Activated naive CD4-positive, alpha-beta T cell treated with anti-CD3 and anti-CD28 coated beads, Interleukin-2, amount 10 ng/mL, durations not matched to agents 7 days and 5 days (primary cell): ENCODE results near the gene BBX.

Experiments
- CTCF ChIA-PET: fragments of 350-600 bp; sonication (Branson Sonifier 250); formaldehyde crosslinking; loops from one replicate; lab custom pipeline; 2021; ENCODE audit warnings: antibody characterized with exemption; lab: Charles Lee
- DNase-seq: peaks from one replicate; pipeline ENCODE4 v3.0.0-alpha.2; 2020
- H3K27ac Mint-ChIP-seq: one replicate; pipeline ENCODE4 v1.8.0; 2021; ENCODE audit warnings: mild to moderate bottlenecking, moderate library complexity, mixed read lengths
- H3K27me3 Mint-ChIP-seq: one replicate; pipeline ENCODE4 v1.8.0; 2021; ENCODE audit warnings: mild to moderate bottlenecking, mixed read lengths
- H3K36me3 Mint-ChIP-seq: one replicate; pipeline ENCODE4 v1.8.0; 2021; ENCODE audit warnings: mixed read lengths
- H3K4me1 Mint-ChIP-seq: one replicate; pipeline ENCODE4 v1.8.0; 2021; ENCODE audit warnings: mixed read lengths
- H3K4me3 Mint-ChIP-seq: one replicate; pipeline ENCODE4 v1.8.0; 2021; ENCODE audit warnings: mild to moderate bottlenecking, moderate library complexity, mixed read lengths
- H3K9me3 Mint-ChIP-seq: one replicate; pipeline ENCODE4 v1.8.0; 2021; ENCODE audit warnings: mixed read lengths

BBX gene

GRCh38 chr3:107699682-107700081 is 176.9 kb downstream of the BBX start:
- Mint-ChIP-seq H3K36me3 (no peaks in the 10 kb centered on the region), H3K27me3 (no peaks in the 10 kb centered on the region), H3K4me3 (no peak overlapping the region), H3K4me1 (peaks cover 3% of the 10 kb centered on the region), H3K9me3 (no peaks in the 10 kb centered on the region), H3K27ac (no peak overlapping the region)
- DNase-seq = no peak
- CTCF ChIA-PET = interaction anchor here (1.2 kb wide), 1 partner anchor 9 kb away, joined by 3 read pairs; no protein-coding TSS in a partner anchor

DNA sequence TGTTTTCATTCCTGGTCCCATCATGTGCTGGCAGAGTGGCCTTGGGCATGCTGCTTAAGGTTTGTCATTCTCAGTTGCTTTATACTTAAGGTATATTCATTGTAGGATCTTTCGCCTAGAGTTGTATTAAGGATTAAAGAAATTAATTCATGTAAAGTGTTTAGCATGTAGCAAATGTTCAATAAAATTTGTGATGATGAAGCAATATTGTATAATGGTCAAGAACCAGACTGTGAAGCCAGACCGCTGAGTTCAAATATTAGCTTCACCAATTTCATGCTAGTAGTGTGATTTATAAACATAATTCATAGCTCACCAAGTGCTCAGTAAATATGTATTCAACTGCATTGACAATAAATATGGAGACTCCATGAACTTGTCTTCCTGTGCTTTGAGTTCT is 178.5 kb downstream of the BBX start:
- Mint-ChIP-seq H3K27ac (no peak overlapping the region), H3K9me3 (no peaks in the 10 kb centered on the region), H3K4me3 (no peak overlapping the region), H3K36me3 (no peaks in the 10 kb centered on the region), H3K4me1 (peaks cover 3% of the 10 kb centered on the region), H3K27me3 (no peaks in the 10 kb centered on the region)
- no peak for DNase-seq
- CTCF ChIA-PET = interaction anchor here (0.6 to 1.3 kb wide), 2 partner anchors 24 to 175 kb away, joined by 3 read pairs; no protein-coding TSS in a partner anchor

DNA sequence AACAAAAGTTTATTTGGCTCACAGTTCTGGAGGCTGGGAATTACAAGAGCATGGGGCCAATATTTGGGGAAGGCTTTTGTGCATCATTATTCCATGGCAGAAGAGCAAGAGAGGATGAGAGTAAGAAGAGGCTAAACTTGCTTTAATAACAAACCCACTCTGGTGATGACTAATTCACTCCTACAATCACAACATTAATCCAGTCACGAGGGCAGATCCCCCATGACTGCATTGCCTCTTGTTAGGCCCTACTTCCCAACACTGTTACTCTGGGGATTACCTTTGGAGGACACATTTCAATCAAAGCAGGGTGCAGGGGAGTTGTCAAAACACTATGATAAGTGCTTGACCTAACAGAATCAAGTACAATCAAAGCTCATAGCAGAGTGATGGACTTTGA is 181.7 kb downstream of the BBX start:
- Mint-ChIP-seq H3K27me3 (no peaks in the 10 kb centered on the region), H3K4me3 (no peak overlapping the region), H3K9me3 (no peaks in the 10 kb centered on the region), H3K36me3 (no peaks in the 10 kb centered on the region), H3K27ac (no peak overlapping the region), H3K4me1 (no peaks in the 10 kb centered on the region)
- no peak for DNase-seq
- CTCF ChIA-PET = no interaction called here

DNA sequence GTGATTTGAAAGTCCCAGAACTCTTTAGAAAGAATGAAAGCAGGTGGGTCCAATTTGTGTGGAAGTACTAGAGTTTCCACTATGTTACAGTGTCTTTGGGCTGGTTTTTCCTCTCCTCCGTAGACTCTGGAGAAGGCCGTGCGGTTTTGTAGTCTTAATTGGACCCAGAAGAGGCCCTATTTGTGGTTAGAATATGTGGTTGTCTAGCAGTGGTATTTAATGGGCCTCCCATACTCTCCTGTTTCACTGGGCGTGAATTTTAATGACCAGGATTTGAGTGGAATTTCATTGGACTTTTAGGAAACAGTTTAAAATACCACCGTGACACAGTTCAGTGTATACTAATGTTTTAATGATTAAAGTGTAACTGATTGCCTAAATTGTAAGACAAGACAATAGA is 182.3 kb downstream of the BBX start:
- Mint-ChIP-seq H3K27me3 (no peaks in the 10 kb centered on the region), H3K4me1 (no peaks in the 10 kb centered on the region), H3K27ac (no peak overlapping the region), H3K4me3 (no peak overlapping the region), H3K9me3 (no peaks in the 10 kb centered on the region), H3K36me3 (no peaks in the 10 kb centered on the region)
- CTCF ChIA-PET = interaction anchor here (1.0 kb wide), 1 partner anchor 24 kb away, joined by 3 read pairs; no protein-coding TSS in a partner anchor
- no peak for DNase-seq

DNA sequence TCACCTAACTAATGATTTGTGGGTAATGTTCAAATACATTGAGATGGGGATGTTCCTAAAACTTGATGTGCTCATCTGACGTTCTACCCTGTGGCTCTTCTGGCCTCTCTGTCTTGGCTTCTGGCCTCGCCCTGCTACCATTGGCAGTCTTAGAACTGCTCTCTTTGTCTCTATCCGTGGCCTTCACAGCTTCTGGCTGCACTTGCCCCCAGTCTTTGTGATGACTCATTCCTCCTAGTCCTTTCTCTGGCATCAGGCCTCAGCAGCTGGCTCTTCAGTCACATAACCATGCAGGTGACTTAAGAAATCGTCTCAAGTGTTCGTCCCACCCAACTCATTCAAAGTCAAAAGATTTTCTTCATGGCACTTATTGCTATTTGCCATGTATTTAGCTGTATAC is 188.1 kb downstream of the BBX start:
- CTCF ChIA-PET = interaction anchor here (0.8 to 1.6 kb wide), 2 partner anchors 8 to 20 kb away, joined by 4 read pairs; no protein-coding TSS in a partner anchor
- no peak overlapping the region for H3K27ac Mint-ChIP-seq
- no peak for DNase-seq
- H3K36me3 Mint-ChIP-seq = peaks cover 8% of the 10 kb centered on the region
- H3K4me1 Mint-ChIP-seq = no peaks in the 10 kb centered on the region
- H3K9me3 Mint-ChIP-seq = no peaks in the 10 kb centered on the region
- no peak overlapping the region for H3K4me3 Mint-ChIP-seq
- no peaks in the 10 kb centered on the region for H3K27me3 Mint-ChIP-seq

GRCh38 chr3:107716734-107717133 is 194.0 kb downstream of the BBX start:
- CTCF ChIA-PET = interaction anchor here (1.5 kb wide), 1 partner anchor 26 kb away, joined by 5 read pairs; no protein-coding TSS in a partner anchor
- Mint-ChIP-seq H3K4me1 (no peaks in the 10 kb centered on the region), H3K27me3 (no peaks in the 10 kb centered on the region)

DNA sequence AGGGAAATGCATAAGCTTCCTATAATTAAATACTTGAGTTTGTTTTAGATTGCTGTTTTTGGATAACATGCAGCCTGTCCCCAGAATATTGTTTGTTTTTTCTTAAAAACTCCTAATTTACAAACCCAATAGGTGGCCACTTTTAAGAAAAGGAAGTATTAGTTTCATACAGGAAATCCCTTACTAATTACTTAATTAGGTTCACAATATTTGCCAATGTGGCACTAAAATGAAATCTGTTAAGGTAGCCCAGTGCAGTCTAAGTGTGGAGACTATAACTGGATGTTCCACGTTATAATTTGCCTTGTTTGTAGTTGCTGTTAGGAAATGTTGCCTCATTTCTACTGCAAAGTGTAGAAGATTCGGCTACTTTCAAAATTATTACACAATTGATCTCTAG is 195.8 kb downstream of the BBX start:
- Mint-ChIP-seq H3K36me3 (peaks cover 9% of the 10 kb centered on the region), H3K4me3 (no peak overlapping the region), H3K9me3 (peaks cover 2% of the 10 kb centered on the region), H3K4me1 (no peaks in the 10 kb centered on the region), H3K27me3 (no peaks in the 10 kb centered on the region), H3K27ac (no peak overlapping the region)
- no peak for DNase-seq
- CTCF ChIA-PET = no interaction called here

More at GRCh38 chr3:107716734-107717133, 194.0 kb downstream of the BBX start:
- Mint-ChIP-seq H3K4me3 (no peak overlapping the region), H3K36me3 (peaks cover 9% of the 10 kb centered on the region), H3K27ac (no peak overlapping the region), H3K9me3 (no peaks in the 10 kb centered on the region)
- no peak for DNase-seq

GRCh38 chr3:107727102-107727501 is 204.3 kb downstream of the BBX start:
- H3K27ac Mint-ChIP-seq = no peak overlapping the region
- peaks cover 2% of the 10 kb centered on the region for H3K9me3 Mint-ChIP-seq
- H3K4me3 Mint-ChIP-seq = no peak overlapping the region
- H3K36me3 Mint-ChIP-seq = peaks cover 25% of the 10 kb centered on the region
- DNase-seq = no peak
- CTCF ChIA-PET = no interaction called here
- no peaks in the 10 kb centered on the region for H3K4me1 Mint-ChIP-seq
- H3K27me3 Mint-ChIP-seq = no peaks in the 10 kb centered on the region

DNA sequence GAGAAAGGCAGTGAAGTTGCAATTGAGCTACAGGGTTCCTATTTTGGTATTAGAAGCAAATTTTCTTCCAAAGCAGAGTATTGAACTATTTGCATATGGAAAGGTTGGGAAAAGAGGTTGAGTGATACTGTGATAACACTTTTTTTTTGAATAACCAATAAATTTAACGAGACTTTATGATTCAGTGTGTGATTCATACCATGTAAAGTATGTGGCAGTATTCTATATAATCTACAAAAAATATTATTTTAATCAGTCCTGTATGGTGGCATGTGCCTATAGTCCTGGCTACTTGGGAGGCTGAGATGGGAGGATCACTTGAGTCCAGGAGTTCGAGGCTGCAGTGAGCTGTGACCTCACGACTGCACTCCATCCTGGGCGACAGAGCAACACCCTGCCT is 206.9 kb downstream of the BBX start:
- Mint-ChIP-seq H3K9me3 (no peaks in the 10 kb centered on the region), H3K4me3 (no peak overlapping the region), H3K4me1 (no peaks in the 10 kb centered on the region), H3K27me3 (no peaks in the 10 kb centered on the region), H3K36me3 (peaks cover 23% of the 10 kb centered on the region), H3K27ac (no peak overlapping the region)
- CTCF ChIA-PET = interaction anchor here (1.0 to 2.2 kb wide), 5 partner anchors 9 to 57 kb away, joined by 3 to 6 read pairs (median 3); no protein-coding TSS in a partner anchor
- DNase-seq = no peak

DNA sequence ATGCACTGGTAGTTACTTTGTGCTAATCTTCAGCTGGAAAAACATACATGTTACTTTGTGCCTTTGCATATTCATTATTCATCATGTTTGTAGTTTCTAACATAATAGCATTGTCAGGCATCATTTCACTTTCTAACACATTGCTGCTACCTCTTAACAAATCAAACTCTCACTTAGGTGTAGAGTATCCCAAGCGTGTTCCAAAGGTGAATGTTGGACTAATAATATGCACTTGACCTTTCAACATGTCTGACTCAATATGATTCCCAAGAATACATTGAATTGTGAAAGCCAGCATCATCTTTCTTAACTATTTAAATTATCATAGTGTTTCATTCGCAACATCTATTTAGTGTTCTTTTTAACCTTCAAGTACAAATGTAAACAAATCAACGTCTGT is 211.6 kb downstream of the BBX start:
- Mint-ChIP-seq H3K27me3 (no peaks in the 10 kb centered on the region), H3K4me1 (no peaks in the 10 kb centered on the region), H3K4me3 (no peak overlapping the region), H3K27ac (no peak overlapping the region), H3K36me3 (peaks cover 16% of the 10 kb centered on the region), H3K9me3 (no peaks in the 10 kb centered on the region)
- no peak for DNase-seq
- CTCF ChIA-PET = no interaction called here

DNA sequence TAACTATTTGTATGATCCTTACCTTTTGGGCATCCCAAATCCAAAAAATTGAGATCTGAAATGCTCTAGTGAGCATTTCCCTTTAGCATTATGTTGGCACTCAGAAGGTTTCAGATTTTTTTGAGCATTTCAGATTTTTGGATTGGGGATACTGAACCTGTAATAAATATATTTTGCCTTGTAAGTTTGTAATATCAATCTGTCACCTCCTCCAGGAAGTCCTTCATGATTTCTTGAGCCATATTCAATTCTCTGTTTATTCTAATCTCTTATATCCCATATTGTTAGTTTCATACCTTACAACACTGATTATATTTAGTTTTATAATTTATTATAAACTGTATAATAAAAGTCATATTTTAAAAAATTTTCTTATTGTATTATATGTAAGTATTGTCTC is 215.2 kb downstream of the BBX start:
- CTCF ChIA-PET = interaction anchor here (1.8 kb wide), 1 partner anchor 9 kb away, joined by 6 read pairs; no protein-coding TSS in a partner anchor
- Mint-ChIP-seq H3K27me3 (no peaks in the 10 kb centered on the region), H3K4me1 (no peaks in the 10 kb centered on the region), H3K36me3 (peaks cover 3% of the 10 kb centered on the region), H3K27ac (no peak overlapping the region), H3K4me3 (no peak overlapping the region), H3K9me3 (no peaks in the 10 kb centered on the region)
- DNase-seq = no peak

- Mint-ChIP-seq H3K9me3 (no peaks in the 10 kb centered on the region), H3K27me3 (no peaks in the 10 kb centered on the region), H3K4me1 (no peaks in the 10 kb centered on the region), H3K36me3 (peaks cover 2% of the 10 kb centered on the region), H3K27ac (no peak overlapping the region), H3K4me3 (no peak overlapping the region)
- CTCF ChIA-PET = interaction anchor here (0.7 to 5.5 kb wide), 3 partner anchors 9 to 62 kb away, joined by 3 to 43 read pairs (median 6); no protein-coding TSS in a partner anchor
- DNase-seq = no peak
Measured at GRCh38 chr3:107738486-107739183, 215.9 kb downstream of the BBX start.

GRCh38 chr3:107739227-107739626 is 216.5 kb downstream of the BBX start:
- no peaks in the 10 kb centered on the region for H3K27me3 Mint-ChIP-seq
- H3K36me3 Mint-ChIP-seq = peaks cover 1% of the 10 kb centered on the region
- H3K27ac Mint-ChIP-seq = no peak overlapping the region
- no peaks in the 10 kb centered on the region for H3K4me1 Mint-ChIP-seq
- no peak for DNase-seq
- H3K4me3 Mint-ChIP-seq = no peak overlapping the region
- no peaks in the 10 kb centered on the region for H3K9me3 Mint-ChIP-seq
- CTCF ChIA-PET = interaction anchor here (0.7 to 5.5 kb wide), 5 partner anchors 10 to 79 kb away, joined by 3 to 43 read pairs (median 6); no protein-coding TSS in a partner anchor

DNA sequence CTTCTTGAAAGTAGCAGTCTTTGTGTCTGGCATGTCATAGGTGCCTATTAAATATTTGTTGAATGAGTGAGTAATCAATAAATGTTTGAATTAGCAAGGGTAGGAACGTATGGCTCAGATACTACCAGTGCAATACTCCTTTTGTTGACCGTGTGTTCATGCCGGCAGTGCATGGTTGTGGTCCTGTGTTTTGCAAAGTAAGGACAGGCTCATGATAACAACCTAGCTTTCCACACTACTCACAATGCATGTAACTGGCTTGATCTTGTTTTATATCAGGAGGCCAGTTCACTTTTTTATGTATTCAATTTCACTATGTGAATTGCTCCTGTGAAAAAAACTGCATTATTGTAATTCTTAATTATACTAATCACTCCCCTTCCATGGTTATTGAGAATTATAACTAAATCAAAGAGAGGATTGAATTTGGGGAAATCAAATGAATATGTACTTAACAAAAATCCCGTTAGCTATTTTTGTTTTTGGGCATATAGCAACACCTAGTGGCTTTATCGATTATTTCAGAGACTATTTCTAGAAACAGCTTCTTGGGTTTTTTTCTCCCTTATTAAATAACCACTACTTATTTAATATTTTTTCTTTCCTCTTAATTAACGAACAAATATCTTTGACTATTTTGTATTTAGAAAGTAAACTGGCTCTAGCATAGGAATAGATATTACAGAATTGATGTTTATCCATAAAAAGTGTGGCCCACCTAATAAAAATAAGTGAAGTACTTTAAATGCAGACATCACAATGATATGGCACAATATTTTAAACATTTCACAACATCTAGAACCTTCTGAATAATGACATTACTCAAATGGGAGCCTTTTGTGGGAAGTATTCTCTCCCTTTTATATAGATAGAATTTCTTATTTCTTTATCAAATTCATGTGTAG is 218.5 kb downstream of the BBX start:
- DNase-seq = no peak
- Mint-ChIP-seq H3K27ac (no peak overlapping the region), H3K9me3 (no peaks in the 10 kb centered on the region), H3K4me1 (no peaks in the 10 kb centered on the region), H3K27me3 (no peaks in the 10 kb centered on the region), H3K4me3 (no peak overlapping the region), H3K36me3 (peaks cover 1% of the 10 kb centered on the region)
- CTCF ChIA-PET = interaction anchor here (0.7 to 5.5 kb wide), 10 partner anchors 11 to 194 kb away, joined by 3 to 43 read pairs (median 3); no protein-coding TSS in a partner anchor
